GM12801 (cell line): ENCODE data around the gene METTL25.

Experiments
- TF ChIP-seq, protein P1 (sequence below): IDR thresholded peaks from one replicate; pipeline ENCODE4 v1.5.1; 2011; ENCODE audit warnings: control low read depth; ENCODE audit not compliant: insufficient read length; ENCODE audit errors: extremely low read depth

METTL25 gene

GRCh38 chr12:82375201-82375600 is 16.9 kb downstream of the METTL25 start:
- TF ChIP-seq, protein P1, sequence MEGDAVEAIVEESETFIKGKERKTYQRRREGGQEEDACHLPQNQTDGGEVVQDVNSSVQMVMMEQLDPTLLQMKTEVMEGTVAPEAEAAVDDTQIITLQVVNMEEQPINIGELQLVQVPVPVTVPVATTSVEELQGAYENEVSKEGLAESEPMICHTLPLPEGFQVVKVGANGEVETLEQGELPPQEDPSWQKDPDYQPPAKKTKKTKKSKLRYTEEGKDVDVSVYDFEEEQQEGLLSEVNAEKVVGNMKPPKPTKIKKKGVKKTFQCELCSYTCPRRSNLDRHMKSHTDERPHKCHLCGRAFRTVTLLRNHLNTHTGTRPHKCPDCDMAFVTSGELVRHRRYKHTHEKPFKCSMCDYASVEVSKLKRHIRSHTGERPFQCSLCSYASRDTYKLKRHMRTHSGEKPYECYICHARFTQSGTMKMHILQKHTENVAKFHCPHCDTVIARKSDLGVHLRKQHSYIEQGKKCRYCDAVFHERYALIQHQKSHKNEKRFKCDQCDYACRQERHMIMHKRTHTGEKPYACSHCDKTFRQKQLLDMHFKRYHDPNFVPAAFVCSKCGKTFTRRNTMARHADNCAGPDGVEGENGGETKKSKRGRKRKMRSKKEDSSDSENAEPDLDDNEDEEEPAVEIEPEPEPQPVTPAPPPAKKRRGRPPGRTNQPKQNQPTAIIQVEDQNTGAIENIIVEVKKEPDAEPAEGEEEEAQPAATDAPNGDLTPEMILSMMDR, result no peak

DNA sequence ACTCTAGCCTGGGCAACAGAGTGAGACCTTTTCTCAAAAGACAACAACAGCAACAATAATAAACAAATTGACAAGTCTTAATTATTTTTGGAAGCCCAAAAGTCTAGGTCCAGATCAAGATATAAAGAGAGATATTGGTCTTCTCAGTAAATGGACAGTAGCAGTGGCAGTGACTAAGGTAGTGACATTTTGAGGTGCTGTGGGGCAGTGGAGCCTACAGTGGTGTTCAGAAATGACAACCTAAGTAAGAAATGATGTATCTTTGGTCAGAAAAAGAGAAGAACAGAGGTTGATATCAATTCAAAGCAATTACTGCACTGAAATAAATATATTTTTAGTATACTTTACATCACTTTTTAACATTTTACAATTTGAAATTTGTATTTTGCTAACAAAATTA is 20.7 kb downstream of the METTL25 start:
- TF ChIP-seq, protein P1, result no peak

GRCh38 chr12:82383930-82384552 is 25.7 kb downstream of the METTL25 start:
- TF ChIP-seq, protein P1, result no peak

DNA sequence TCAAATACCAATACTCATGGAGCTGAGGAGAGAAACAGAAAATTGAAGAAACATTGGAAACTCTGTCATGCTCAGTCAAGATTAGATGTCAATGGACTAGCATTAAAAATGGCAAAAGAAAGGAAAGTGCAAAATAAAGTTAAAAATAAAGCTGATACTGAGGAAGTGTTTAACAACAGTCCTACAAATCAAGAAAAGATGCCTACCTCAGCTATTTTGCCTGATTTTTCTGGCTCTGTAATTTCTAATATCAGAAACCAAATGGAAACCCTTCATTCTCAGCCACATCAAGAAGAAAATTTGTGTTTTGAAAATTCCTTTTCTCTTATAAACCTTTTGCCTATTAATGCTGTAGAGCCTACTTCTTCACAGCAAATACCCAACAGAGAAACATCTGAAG is 40.5 kb downstream of the METTL25 start:
- TF ChIP-seq, protein P1, result no peak

DNA sequence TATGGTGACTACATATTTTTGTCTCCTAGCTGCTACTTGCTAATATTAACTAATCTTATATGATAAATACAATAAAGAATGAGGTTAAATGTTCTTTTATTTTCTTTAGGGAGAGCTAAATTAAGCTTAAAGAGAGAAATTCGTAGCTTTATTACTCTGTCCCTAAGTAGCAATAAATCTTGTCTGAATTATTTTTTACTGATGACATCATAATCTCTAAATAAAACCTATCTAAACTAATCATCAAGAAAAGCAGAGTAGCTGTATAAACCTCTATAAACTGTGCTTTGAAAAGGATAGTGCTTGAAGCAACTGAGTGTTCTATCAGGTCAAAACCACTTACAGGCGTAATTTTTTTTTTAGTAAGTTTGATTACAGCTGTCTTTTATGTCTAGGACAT is 42.5 kb downstream of the METTL25 start:
- TF ChIP-seq, protein P1, result no peak

GRCh38 chr12:82406651-82407050 is 48.3 kb downstream of the METTL25 start:
- TF ChIP-seq, protein P1, result no peak

DNA sequence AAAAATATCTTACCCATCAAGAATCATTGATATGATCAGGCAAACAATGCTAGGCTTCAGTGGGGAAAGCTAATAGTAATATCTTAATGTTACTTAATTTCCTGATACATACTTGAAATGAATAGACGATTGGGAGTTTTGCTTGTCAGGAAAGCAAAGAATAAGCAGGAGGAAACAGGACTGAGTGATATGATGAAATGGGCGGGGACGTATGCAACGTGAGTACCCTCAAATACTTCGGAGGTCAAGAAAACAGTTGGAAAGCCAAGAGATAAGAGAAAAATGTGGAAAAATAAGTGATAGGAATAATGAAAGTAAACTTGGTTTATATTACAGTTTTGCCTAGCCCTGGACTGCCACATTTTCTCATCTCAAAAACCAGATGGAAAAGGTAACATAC is 49.2 kb downstream of the METTL25 start:
- TF ChIP-seq, protein P1, result no peak
